ENCODE data around the gene VWA7. TPM values are rescaled to one million over a fixed set of nuclear protein-coding genes. Genes with fewer than 3 reads are reported as not detected.

Gene VWA7
- under 0.01 and 0.98 TPM in 2 replicates for total RNA-seq

GRCh38 chr6:31776989-31777666 lies at the start of gene VWA7:
Gene VWA7 (minus strand): TSS chr6:31777328. CDS start chr6:31776779, 549 bp downstream.

GRCh38 chr6:31815025-31815838 lies 38.1 kb upstream of the VWA7 start, which contains the start of the genes HSPA1A and HSPA1L:
Gene HSPA1A (plus strand): TSS chr6:31815543. CDS start chr6:31815757, 214 bp downstream.
Gene HSPA1L (minus strand): TSS chr6:31815283. CDS start chr6:31811972, 3,311 bp downstream.

GRCh38 chr6:31806470-31807272 lies 29.5 kb upstream of the VWA7 start, which contains the start of gene LSM2:
Gene LSM2 (minus strand): TSS chr6:31806966. CDS start chr6:31806757, 209 bp downstream.

GRCh38 chr6:31795616-31796298 lies 18.6 kb upstream of the VWA7 start, which contains the start of gene VARS1:
Gene VARS1 (minus strand): TSS chr6:31795752. CDS start chr6:31795217, 535 bp downstream.

GRCh38 chr6:31762356-31762755 lies 14.8 kb downstream of the VWA7 start, which contains the start of gene SAPCD1:
Gene SAPCD1 (plus strand): TSS chr6:31762656. CDS start chr6:31763055, 399 bp downstream.

GRCh38 chr6:31739639-31740396 lies 37.3 kb downstream of the VWA7 start, which contains the start of gene MSH5:
Gene MSH5 (plus strand): TSS chr6:31740005. CDS start chr6:31740467, 462 bp downstream.

GRCh38 chr6:31736021-31736767 lies 40.9 kb downstream of the VWA7 start, which contains the start of gene CLIC1:
Gene CLIC1 (minus strand): TSS chr6:31736530. CDS start chr6:31736300, 230 bp downstream.

GRCh38 chr6:31728767-31729514 lies 48.2 kb downstream of the VWA7 start, which contains the start of gene DDAH2:
Gene DDAH2 (minus strand): TSS chr6:31729299. CDS start chr6:31729161, 138 bp downstream.

GRCh38 chr6:31723245-31723979 lies 53.7 kb downstream of the VWA7 start, which contains the start of gene MPIG6B:
Gene MPIG6B (plus strand): TSS chr6:31723373. CDS start chr6:31723384, 11 bp downstream.

GRCh38 chr6:31721351-31722020 lies 55.6 kb downstream of the VWA7 start, which contains the start of gene LY6G6C:
Gene LY6G6C (minus strand): TSS chr6:31721746. CDS start chr6:31721679, 67 bp downstream.

Small RNA genes lying within 50 kb of the gene (small RNA-seq; reads per million reads assigned to genes)
- gene MSH5-SAPCD1 (not detected), gene RF00019 (not detected), gene RNU6-850P (not detected), gene SAPCD1 (0.08 reads per million)

Other genes starting within 250 kb of the VWA7 start
- gene MCCD1, start 248.4 kb downstream of the VWA7 start, total RNA-seq: not detected in 2 replicates
- 448 and 514 TPM in 2 replicates for gene DDX39B, start 235.3 kb downstream of the VWA7 start, total RNA-seq
- 1.8 TPM in 2 replicates for gene ATP6V1G2, start 230.7 kb downstream of the VWA7 start, total RNA-seq
- gene NFKBIL1, start 229.7 kb downstream of the VWA7 start, total RNA-seq: 22.3 and 29.0 TPM in 2 replicates
- not detected in 2 replicates for gene LTA, start 205.0 kb downstream of the VWA7 start, total RNA-seq
- gene TNF, start 201.8 kb downstream of the VWA7 start, total RNA-seq: not detected in 2 replicates
- gene LTB, start 194.9 kb downstream of the VWA7 start, total RNA-seq: not detected in 2 replicates
- gene LST1, start 191.1 kb downstream of the VWA7 start, total RNA-seq: not detected in 2 replicates
- not detected in 2 replicates for gene NCR3, start 184.3 kb downstream of the VWA7 start, total RNA-seq
- gene AIF1, start 162.1 kb downstream of the VWA7 start, total RNA-seq: not detected in 2 replicates
- 54.7 and 90.9 TPM in 2 replicates for gene PRRC2A, start 156.6 kb downstream of the VWA7 start, total RNA-seq
- 145 and 182 TPM in 2 replicates for gene BAG6, start 124.7 kb downstream of the VWA7 start, total RNA-seq
- gene APOM, start 121.4 kb downstream of the VWA7 start, total RNA-seq: 0.59 and 1.1 TPM in 2 replicates
- gene C6orf47, start 116.5 kb downstream of the VWA7 start, total RNA-seq: 12.5 and 15.8 TPM in 2 replicates
- 24.3 and 26.4 TPM in 2 replicates for gene GPANK1, start 112.3 kb downstream of the VWA7 start, total RNA-seq
- 130 and 189 TPM in 2 replicates for gene CSNK2B, start 111.2 kb downstream of the VWA7 start, total RNA-seq
- 3.3 and 4.3 TPM in 2 replicates for gene LY6G5B, start 107.4 kb downstream of the VWA7 start, total RNA-seq
- 0.37 and 0.39 TPM in 2 replicates for gene LY6G5C, start 96.3 kb downstream of the VWA7 start, total RNA-seq
- 29.4 and 34.0 TPM in 2 replicates for gene ABHD16A, start 74.0 kb downstream of the VWA7 start, total RNA-seq
- gene LY6G6F, start 70.5 kb downstream of the VWA7 start, total RNA-seq: not detected in 2 replicates
- not detected in 2 replicates for gene LY6G6D, start 62.0 kb downstream of the VWA7 start, total RNA-seq
- gene LY6G6C, start 55.6 kb downstream of the VWA7 start, total RNA-seq: not detected in 2 replicates
- not detected in 2 replicates for gene MPIG6B, start 54.0 kb downstream of the VWA7 start, total RNA-seq
- 22.7 and 32.0 TPM in 2 replicates for gene DDAH2, start 48.0 kb downstream of the VWA7 start, total RNA-seq
- gene CLIC1, start 40.8 kb downstream of the VWA7 start, total RNA-seq: 927 and 1,210 TPM in 2 replicates
- 16.9 and 29.1 TPM in 2 replicates for gene MSH5, start 37.3 kb downstream of the VWA7 start, total RNA-seq
- 0.59 and 1.1 TPM in 2 replicates for gene SAPCD1, start 14.7 kb downstream of the VWA7 start, total RNA-seq
- 88.6 and 117 TPM in 2 replicates for gene VARS1, start 18.4 kb upstream of the VWA7 start, total RNA-seq
- gene LSM2, start 29.6 kb upstream of the VWA7 start, total RNA-seq: 37.1 and 48.9 TPM in 2 replicates
- gene HSPA1L, start 38.0 kb upstream of the VWA7 start, total RNA-seq: 0.37 and 0.39 TPM in 2 replicates
- gene HSPA1A, start 38.2 kb upstream of the VWA7 start, total RNA-seq: 35.6 and 53.8 TPM in 2 replicates
- 77.8 and 79.0 TPM in 2 replicates for gene HSPA1B, start 50.4 kb upstream of the VWA7 start, total RNA-seq
- 55.9 and 56.1 TPM in 2 replicates for gene NEU1, start 85.5 kb upstream of the VWA7 start, total RNA-seq
- gene SLC44A4, start 101.7 kb upstream of the VWA7 start, total RNA-seq: not detected in 2 replicates
- gene EHMT2, start 120.4 kb upstream of the VWA7 start, total RNA-seq: 43.4 and 50.4 TPM in 2 replicates
- gene ZBTB12, start 124.8 kb upstream of the VWA7 start, total RNA-seq: 1.5 and 1.8 TPM in 2 replicates
- 0.59 and 2.9 TPM in 2 replicates for gene C2, start 150.4 kb upstream of the VWA7 start, total RNA-seq
- gene CFB, start 168.8 kb upstream of the VWA7 start, total RNA-seq: 6.3 and 10.7 TPM in 2 replicates
- gene NELFE, start 181.6 kb upstream of the VWA7 start, total RNA-seq: 97.9 and 114 TPM in 2 replicates
- gene SKIC2, start 181.8 kb upstream of the VWA7 start, total RNA-seq: 55.5 and 55.7 TPM in 2 replicates
- gene DXO, start 194.8 kb upstream of the VWA7 start, total RNA-seq: 13.5 and 15.1 TPM in 2 replicates
- 1.4 and 2.6 TPM in 2 replicates for gene C4A, start 204.7 kb upstream of the VWA7 start, total RNA-seq
- gene C4B, start 237.5 kb upstream of the VWA7 start, total RNA-seq: 1.4 and 1.5 TPM in 2 replicates